Kidney (tissue), 14 donors: ENCODE results near the gene PWP1. TPM values are rescaled to one million over a fixed set of nuclear protein-coding genes. Genes with fewer than 3 reads are reported as not detected.
"Not testable (repeated sequence)": the region's sequence is repeated elsewhere in the genome, so short reads cannot be mapped to it uniquely, and the experiment has no call there.

Experiments
- DNase-seq, 5 donors: peaks; one replicate each; pipeline ENCODE4 v3.0.0-alpha.2; 2013 to 2020
- FAIRE-seq: peaks from 2 replicates; lab custom pipeline; 2012; peaks lifted over from hg19 to GRCh38; lab: Jason Lieb, UNC
- H3K27ac ChIP-seq, 2 donors: one replicate each; pipeline ENCODE4 v1.7.0; 2013; ENCODE audit warnings: low read depth in 2 of 2, low read length in 2 of 2, inconsistent platforms in 1 of 2
- H3K27me3 ChIP-seq: one replicate; pipeline ENCODE4 v1.7.1; 2013; ENCODE audit warnings: low read length, inconsistent platforms; ENCODE audit not compliant: control insufficient read depth, insufficient read depth
- H3K36me3 ChIP-seq, 3 donors: one replicate each; pipeline versions ENCODE4 v1.7.0 to v1.7.1; 2013; ENCODE audit warnings: low read length in 3 of 3, control low read depth in 1 of 3, inconsistent platforms in 1 of 3; ENCODE audit not compliant: insufficient read depth in 3 of 3, control insufficient read depth in 2 of 3
- H3K4me1 ChIP-seq, 3 donors: one replicate each; pipeline versions ENCODE4 v1.7.0 to v1.7.1; 2013; ENCODE audit warnings: low read length in 3 of 3, inconsistent platforms in 1 of 3, low read depth in 1 of 3; ENCODE audit not compliant: control insufficient read depth in 2 of 3, insufficient read depth in 2 of 3
- H3K4me3 ChIP-seq, 3 donors: one replicate each; pipeline versions ENCODE4 v1.7.0 to v1.8.1; 2013; ENCODE audit warnings: low read length in 3 of 3, control low read depth in 1 of 3, inconsistent platforms in 1 of 3
- H3K9ac ChIP-seq, 3 donors: one replicate each; pipeline versions ENCODE4 v1.7.0 to v1.7.1; 2013; ENCODE audit warnings: low read length in 3 of 3, control low read depth in 1 of 3, inconsistent platforms in 1 of 3
- H3K9me3 ChIP-seq, 3 donors: one replicate each; pipeline versions ENCODE4 v1.7.0 to v1.7.1; 2013; ENCODE audit warnings: low read length in 3 of 3, control low read depth in 1 of 3, inconsistent platforms in 1 of 3; ENCODE audit not compliant: control insufficient read depth in 2 of 3, insufficient read depth in 1 of 3
- CTCF ChIP-seq: IDR thresholded peaks from 3 replicates; pipeline ENCODE4 v1.5.1; 2012; ENCODE audit warnings: mild to moderate bottlenecking, moderate library complexity, borderline replicate concordance; ENCODE audit not compliant: insufficient read depth; ENCODE audit errors: extremely low read depth
- intact Hi-C: fragments of 100-400 bp; cut with DNase I; formaldehyde crosslinking; loops from one replicate; pipeline ENCODE4 v1.11.1; 2022
- polyA plus RNA-seq: library from polyadenylated mRNA; stranded (reverse); fragments of 350-450 nt; fragmentation: Illumina TruSeq; extraction: RNeasy Lipid Tissue Mini Kit (QIAGEN cat#74804); gene quantifications from one replicate; pipeline ENCODE4 v1.2.3, GENCODE V29; 2014; ENCODE audit warnings: low read depth, low replicate concordance; ENCODE audit not compliant: insufficient read depth
- total RNA-seq: library from RNA; stranded (reverse); fragmentation: NEBNext Ultra II Directional; extraction: Animal tissue kit (Norgen Biotek cat#: 25700); gene quantifications from one replicate; pipeline ENCODE4 v1.2.1, GENCODE V29; 2021
- donor health status: control.
- donor health status: control.
- donor health status: control.
- donor health status: control.
- donor health status: control.
- donor health status: DM: yes; HTN: yes; CAD: no.
- donor health status: Normal renal cell carcinoma (clear cell type).

Gene PWP1
- total and polyA plus RNA-seq, 2 donors from 2014 or later, result 27.4 to 28.8 TPM

GRCh38 chr12:107715780-107716179, 30.2 kb downstream of the PWP1 start:
- TF ChIP-seq CTCF, result no peak
- no peaks in the 10 kb centered on the region for H3K27me3 ChIP-seq
- intact Hi-C loops, result no loop called here
- peaks cover 0 to 30% (median 20%) of the 10 kb centered on the region in 3 donors for H3K36me3 ChIP-seq
- no peaks in the 10 kb centered on the region for H3K9me3 ChIP-seq
- no peak overlapping the region for H3K27ac ChIP-seq
- DNase-seq (no peak), FAIRE-seq (no peak)
- H3K9ac ChIP-seq, result no peak overlapping the region
- no peaks in the 10 kb centered on the region for H3K4me1 ChIP-seq
- H3K4me3 ChIP-seq, result no peak overlapping the region

DNA sequence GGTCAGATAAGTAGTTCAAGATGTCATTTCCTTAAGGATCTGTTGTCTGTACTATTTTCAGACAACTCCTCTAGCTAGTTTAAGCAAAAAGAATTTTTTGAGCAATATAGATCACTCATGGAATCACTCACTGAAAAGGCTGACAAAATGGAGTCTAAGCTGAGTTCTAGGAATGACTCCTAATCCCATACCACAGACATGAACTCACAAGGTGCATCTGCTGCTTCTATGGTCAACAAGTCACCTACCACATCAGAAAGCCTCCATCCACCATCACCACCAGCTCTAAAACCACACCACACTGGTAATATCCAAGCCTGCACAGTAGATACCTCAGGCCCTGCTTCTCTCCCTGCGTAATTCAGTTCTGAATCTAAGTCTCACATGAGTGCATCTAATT, 33.0 kb downstream of the PWP1 start:
- Histone ChIP-seq H3K9ac (no peak overlapping the region), H3K4me3 (no peak overlapping the region), H3K4me1 (no peaks in the 10 kb centered on the region), H3K9me3 (no peaks in the 10 kb centered on the region), H3K27ac (no peak overlapping the region), H3K27me3 (no peaks in the 10 kb centered on the region), H3K36me3 (peaks cover 0 to 2% (median 1%) of the 10 kb centered on the region in 3 donors)
- TF ChIP-seq CTCF, result no peak
- DNase-seq, result no peak
- FAIRE-seq, result no peak
- intact Hi-C loops, result no loop called here

DNA sequence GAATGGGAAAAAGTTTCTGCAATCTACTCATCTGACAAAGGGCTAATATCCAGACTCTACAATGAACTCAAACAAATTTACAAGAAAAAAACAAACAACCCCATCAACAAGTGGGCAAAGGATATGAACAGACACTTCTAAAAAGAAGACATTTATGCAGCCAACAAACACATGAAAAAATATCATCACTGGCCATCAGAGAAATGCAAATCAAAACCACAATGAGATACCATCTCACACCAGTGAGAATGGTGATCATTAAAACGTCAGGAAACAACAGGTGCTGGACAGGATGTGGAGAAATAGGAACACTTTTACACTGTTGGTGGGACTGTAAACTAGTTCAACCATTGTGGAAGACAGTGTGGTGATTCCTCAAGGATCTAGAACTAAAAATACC, 41.7 kb downstream of the PWP1 start:
- H3K27ac ChIP-seq, H3K4me1 ChIP-seq, DNase-seq, H3K9ac ChIP-seq, intact Hi-C loops, H3K27me3 ChIP-seq, FAIRE-seq, H3K36me3 ChIP-seq, H3K9me3 ChIP-seq, H3K4me3 ChIP-seq: not testable (repeated sequence)

GRCh38 chr12:107727742-107728141, 42.1 kb downstream of the PWP1 start:
- H3K27me3 ChIP-seq, H3K4me3 ChIP-seq, H3K9ac ChIP-seq, H3K27ac ChIP-seq, DNase-seq, intact Hi-C loops, FAIRE-seq, H3K36me3 ChIP-seq, H3K9me3 ChIP-seq, H3K4me1 ChIP-seq: not testable (repeated sequence)
